ENCODE results near the gene SLC38A11.

SLC38A11 gene

DNA sequence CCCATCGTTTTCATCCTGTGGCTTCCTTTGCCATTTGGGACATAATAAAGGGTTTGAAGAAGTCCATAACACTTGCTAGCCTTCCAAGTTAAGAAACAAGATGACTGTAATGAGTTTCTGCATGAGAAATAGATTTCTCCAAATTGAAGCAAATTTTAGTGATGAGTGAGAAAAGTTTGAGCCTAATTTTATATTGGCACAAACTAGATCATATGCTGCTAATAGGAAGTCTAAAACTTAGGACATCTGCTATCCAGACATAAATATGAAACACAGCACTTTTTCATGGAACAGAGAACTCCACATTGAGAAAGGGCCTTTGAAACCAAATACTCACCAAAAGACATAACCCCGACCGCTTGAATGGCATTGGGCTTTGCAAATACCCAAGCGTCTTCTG, 39.8 kb downstream of the SLC38A11 start:
- DNase-seq (ENCODE audit: low spot score) = no peak

GRCh38 chr2:164913640-164914350, 41.5 kb downstream of the SLC38A11 start:
- DNase-seq (ENCODE audit: low spot score) = no peak

DNA sequence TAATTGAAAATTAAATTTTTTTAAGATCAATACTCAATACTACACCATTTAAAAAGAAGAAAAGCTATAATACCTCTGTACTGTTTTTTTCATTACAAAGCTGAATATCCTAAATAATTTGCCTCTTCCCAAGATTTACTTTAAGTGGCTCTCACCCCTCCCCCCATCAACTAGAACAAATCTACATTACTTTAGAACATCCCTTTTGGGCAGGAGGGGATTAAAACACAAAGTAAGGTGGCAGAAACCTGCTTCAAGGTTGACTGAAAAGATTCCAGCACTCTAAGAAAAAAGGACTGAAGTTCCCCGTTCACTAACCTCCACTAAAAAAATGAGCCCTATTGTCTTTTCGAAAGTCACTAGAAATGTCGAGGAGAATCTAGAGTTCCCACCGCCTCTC, 42.3 kb downstream of the SLC38A11 start:
- DNase-seq (ENCODE audit: low spot score) = no peak

- DNase-seq (ENCODE audit: low spot score) = no peak
These were observed 43.5 kb downstream of the SLC38A11 start for GRCh38 chr2:164911832-164912231.

- DNase-seq (ENCODE audit: low spot score) = no peak
These were observed 45.0 kb downstream of the SLC38A11 start for GRCh38 chr2:164910101-164910899.

- DNase-seq (ENCODE audit: low spot score) = no peak
These were observed 48.4 kb downstream of the SLC38A11 start for GRCh38 chr2:164906947-164907346.

DNA sequence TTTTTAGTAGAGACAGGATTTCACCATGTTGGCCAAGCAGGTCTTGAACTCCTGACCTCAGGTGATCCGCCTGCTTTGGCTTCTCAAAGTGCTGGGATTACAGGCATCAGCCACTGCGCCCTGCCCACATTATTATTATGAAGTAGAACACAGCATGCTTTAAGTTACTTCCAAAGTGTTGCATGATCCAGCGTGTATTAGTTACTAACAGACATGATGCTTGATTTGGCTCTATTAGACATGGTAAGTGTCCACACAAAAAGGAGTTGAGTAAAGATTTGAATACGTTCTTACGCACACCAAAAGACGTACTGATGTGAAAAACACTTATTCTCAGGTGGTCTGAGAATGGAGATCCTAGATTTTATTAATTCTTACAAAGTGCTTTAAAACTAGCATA, 50.0 kb downstream of the SLC38A11 start:
- DNase-seq (ENCODE audit: low spot score) = no peak

- DNase-seq (ENCODE audit: low spot score) = no peak
These were observed 51.4 kb downstream of the SLC38A11 start for GRCh38 chr2:164903951-164904350.

GRCh38 chr2:164903204-164903603, 52.1 kb downstream of the SLC38A11 start:
- DNase-seq (ENCODE audit: low spot score) = no peak

DNA sequence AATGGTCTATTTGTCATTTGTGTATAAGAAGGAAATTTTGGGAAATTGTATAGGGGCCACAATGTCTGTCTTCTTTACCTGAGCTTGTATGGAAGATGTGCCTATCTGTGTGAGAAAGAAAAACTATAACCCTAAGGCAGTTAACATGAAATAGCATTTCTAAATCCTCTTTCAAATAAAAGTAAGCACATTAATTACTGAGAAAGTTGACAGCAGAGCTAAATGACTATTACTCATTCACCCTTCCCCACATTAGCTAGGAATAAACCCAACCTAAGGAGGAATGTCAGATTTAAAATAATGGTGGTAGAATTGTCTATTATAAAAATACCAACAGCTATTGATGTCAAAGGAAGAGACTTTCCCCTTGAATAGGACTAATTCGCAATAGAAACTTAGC, 56.2 kb downstream of the SLC38A11 start:
- no peak for DNase-seq (ENCODE audit: low spot score)

GRCh38 chr2:164898475-164898874, 56.9 kb downstream of the SLC38A11 start:
- DNase-seq (ENCODE audit: low spot score) = no peak

GRCh38 chr2:164897469-164898260, 57.7 kb downstream of the SLC38A11 start:
- no peak for DNase-seq (ENCODE audit: low spot score)

GRCh38 chr2:164896634-164897355, 58.5 kb downstream of the SLC38A11 start:
- no peak for DNase-seq (ENCODE audit: low spot score)

DNA sequence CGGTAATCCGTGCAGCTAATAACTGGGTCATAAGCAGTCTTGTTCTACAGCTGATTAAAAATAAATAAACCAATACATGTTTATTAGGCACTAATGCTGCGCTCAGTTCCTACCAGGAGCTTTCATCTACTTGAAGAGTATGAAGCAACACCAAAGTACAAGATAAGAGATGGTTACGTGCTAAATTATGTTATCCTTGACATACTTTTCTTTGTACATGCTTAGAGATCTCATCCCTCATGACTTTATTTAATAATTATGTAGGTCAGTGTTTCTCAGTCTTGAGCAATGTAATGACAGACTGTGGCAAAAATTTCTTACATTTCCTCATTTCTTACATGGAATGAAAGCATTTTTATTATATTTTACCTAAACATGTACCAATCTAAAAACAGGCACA, 59.1 kb downstream of the SLC38A11 start:
- no peak for DNase-seq (ENCODE audit: low spot score)

DNA sequence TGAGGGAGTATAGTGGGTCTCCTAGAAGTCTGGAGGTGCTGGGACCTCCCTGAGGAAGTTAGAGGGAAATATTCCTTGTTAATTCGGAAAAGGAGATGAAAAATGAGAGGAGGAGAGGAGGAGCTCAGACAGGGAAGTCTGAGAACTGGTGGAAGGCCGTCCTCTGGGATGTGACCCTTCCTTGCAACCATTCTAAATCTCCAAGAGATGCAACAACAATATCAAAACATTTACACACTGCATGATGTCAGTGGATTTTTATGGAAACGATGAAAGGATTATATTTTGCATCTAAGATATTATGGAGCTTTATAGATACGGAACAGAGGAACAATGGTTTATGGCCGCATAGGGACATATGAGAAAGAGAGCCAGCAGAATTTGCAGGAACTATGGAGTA, 63.9 kb downstream of the SLC38A11 start:
- DNase-seq (ENCODE audit: low spot score) = no peak

GRCh38 chr2:164890544-164890943, 64.8 kb downstream of the SLC38A11 start:
- no peak for DNase-seq (ENCODE audit: low spot score)

DNA sequence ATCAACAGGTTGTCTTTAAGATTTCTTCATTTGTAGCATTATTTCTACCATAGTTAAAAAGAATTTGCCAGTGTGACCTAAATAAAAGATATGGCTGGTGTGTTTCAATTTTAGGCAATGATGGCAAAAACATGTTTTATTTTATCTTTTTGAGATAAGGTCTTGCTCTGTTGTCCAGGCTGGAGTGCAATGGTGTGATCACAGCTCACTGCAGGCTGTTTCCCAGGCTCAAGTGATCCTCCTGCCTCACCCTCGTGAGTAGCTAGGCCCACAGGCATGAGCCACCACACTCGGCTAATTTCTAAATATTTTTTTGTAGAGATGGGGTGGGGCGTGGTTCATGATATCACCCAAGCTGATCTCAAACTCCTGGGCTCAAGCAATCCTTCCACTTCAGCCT, 66.7 kb downstream of the SLC38A11 start:
- no peak for DNase-seq (ENCODE audit: low spot score)

DNA sequence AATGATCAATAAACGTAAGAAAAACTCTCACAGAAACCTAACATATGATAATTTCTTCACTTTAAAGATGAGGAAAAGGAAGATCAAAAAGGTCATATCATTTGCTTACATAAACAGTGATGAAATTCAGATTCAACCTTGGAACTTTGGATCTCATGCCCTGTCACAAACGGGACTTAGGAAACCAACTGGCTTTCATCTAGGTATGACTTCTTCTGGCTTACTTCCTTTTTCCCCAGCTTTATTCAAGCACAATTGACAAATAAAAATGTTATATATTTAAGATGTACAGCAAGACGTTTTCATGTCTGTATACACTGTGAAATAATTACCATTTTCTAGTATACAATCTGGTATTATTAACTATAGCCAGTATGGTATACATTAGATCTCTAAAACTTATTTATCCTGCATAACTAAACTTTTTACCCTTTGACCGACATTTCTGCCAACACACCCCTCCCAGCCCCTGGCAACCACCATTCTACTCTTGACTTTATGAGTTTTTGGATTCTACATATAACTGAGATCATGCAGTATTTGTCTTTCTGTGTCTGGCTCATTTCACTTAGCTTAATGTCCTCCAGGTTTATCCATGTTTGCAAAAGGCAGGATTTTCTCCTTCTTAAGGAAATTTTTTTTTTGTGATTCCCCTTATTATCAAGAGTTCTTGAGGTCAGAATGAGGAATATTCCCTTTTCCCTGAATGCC, 67.7 kb downstream of the SLC38A11 start:
- no peak for DNase-seq (ENCODE audit: low spot score)

DNA sequence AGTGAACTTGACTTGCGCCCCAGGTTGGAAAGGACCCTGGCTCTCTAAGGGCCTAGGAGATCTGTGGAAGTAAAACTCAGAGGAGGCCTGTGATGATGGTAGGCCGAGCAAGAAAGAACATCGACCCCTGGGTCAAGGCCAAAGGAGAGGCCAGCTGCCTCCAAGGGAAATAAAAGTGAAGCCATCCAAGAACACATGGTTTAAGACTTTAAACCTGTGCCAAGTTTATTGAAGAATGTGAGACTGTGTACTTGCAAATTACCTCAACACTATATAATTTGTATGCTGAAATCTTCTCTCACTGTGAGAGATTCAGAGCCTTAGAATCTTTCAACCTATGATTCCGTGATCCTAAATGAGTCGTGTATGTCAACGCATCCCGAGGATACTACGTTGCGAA, 73.0 kb downstream of the SLC38A11 start:
- DNase-seq (ENCODE audit: low spot score) = no peak

DNA sequence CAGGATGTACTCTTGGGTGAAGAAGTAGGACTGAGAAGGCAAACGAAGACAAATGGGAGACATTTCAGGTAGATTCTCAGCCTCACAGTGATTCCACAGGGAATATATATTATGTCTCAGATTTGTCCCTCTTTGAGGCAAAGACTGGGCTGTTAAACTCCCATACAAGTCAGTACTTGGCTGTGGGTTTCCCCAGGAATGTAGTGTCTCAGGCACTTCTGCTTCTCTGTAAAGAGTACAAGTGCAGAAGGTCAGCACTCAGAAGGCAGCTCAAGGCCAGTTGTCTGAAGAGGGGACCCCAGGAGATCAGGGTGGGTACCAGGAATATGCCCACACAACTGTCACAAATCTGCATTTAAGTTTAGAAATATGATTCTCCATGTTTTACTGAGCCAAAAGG, 73.8 kb downstream of the SLC38A11 start:
- no peak for DNase-seq (ENCODE audit: low spot score)

- DNase-seq (ENCODE audit: low spot score) = no peak
These were observed 75.3 kb downstream of the SLC38A11 start for GRCh38 chr2:164879901-164880535.

Data from CD4-positive, alpha-beta T cell treated with Interleukin-2 at 100 ng/mL for 4 hours (primary cell).